GM13976 (cell line): Measurements from ENCODE around the gene DICER1.

Experiments used
- DNase-seq: peaks from one replicate; pipeline ENCODE4 v3.0.0; 2012; ENCODE audit warnings: low spot score
- CTCF ChIP-seq: IDR thresholded peaks from 2 replicates; pipeline ENCODE4 v1.5.1; 2012; ENCODE audit warnings: borderline replicate concordance, mild to moderate bottlenecking; ENCODE audit not compliant: insufficient read depth; ENCODE audit errors: extremely low read depth, missing control alignments, control extremely low read depth
- in situ Hi-C: fragments of 300-500 bp; cut with MboI; formaldehyde crosslinking; loops from one replicate; pipeline ENCODE4 v1.12.0; 2022; ENCODE audit warnings: low sequenced_read_pairs, mixed read lengths, inconsistent platforms; ENCODE audit not compliant: unreplicated experiment

DICER1 gene

GRCh38 chr14:95038521-95039250, 118.6 kb downstream of the DICER1 start:
- DNase-seq = peak; percentile 7
- in situ Hi-C loops = no loop called here
- no peak for TF ChIP-seq CTCF

- TF ChIP-seq CTCF = no peak
- no peak for DNase-seq
- in situ Hi-C loops = no loop called here
Observed at GRCh38 chr14:95037273-95037672, 120.1 kb downstream of the DICER1 start.
